Endothelial cell of umbilical vein (primary cell): ENCODE measurements around the gene DBP. TPM values are rescaled to one million over a fixed set of nuclear protein-coding genes. Genes with fewer than 3 reads are reported as not detected.

ENCODE experiments used
- BruUV-seq: library from RNA; stranded (reverse); fragments of 400-500 nt; replicated peaks from 2 replicates; lab custom pipeline; 2021; lab: Mats Ljungman, UMichigan
- CTCF ChIA-PET: fragments of 300-600, 350-600 bp; sonication (Branson Sonifier 250); formaldehyde crosslinking; loops from one replicate; lab custom pipeline; 2021; ENCODE audit warnings: antibody characterized with exemption, inconsistent platforms; lab: Charles Lee
- POLR2A ChIA-PET: fragments of 300-600, 350-600 bp; sonication (Branson Sonifier 250); formaldehyde crosslinking; loops from one replicate; lab custom pipeline; 2021; ENCODE audit warnings: antibody characterized with exemption, inconsistent platforms; lab: Charles Lee
- DNase-seq: peaks from one replicate; pipeline ENCODE4 v3.0.0-alpha.2; 2011; ENCODE audit warnings: low read depth, low spot score
- FAIRE-seq: peaks from 2 replicates; lab custom pipeline; 2011; peaks lifted over from hg19 to GRCh38; lab: Jason Lieb, UNC
- H2AFZ ChIP-seq: 2 replicates; pipeline ENCODE4 v1.6.0; 2012; ENCODE audit warnings: low read depth, low read length, control low read depth, inconsistent platforms
- H3K27ac ChIP-seq: 2 replicates; pipeline ENCODE4 v1.5.1; 2011; ENCODE audit warnings: low read depth, mild to moderate bottlenecking, control low read depth, low read length, moderate library complexity; ENCODE audit not compliant: insufficient read depth
- H3K27me3 ChIP-seq, 2 experiments: 2 replicates each; pipeline versions ENCODE4 v1.6.0 to v1.6.1; 2011; ENCODE audit warnings: low read length in 2 of 2, mixed read lengths in 1 of 2; ENCODE audit not compliant: control insufficient read depth in 2 of 2, insufficient read depth in 2 of 2
- H3K36me3 ChIP-seq, 2 experiments: 2 replicates in 1 of 2; 3 replicates in 1 of 2; pipeline ENCODE4 v1.5.1; 2011; ENCODE audit warnings: low read length in 2 of 2, mild to moderate bottlenecking in 1 of 2, moderate library complexity in 1 of 2; ENCODE audit not compliant: control insufficient read depth in 2 of 2, insufficient read depth in 2 of 2; ENCODE audit errors: extremely low read depth in 1 of 2
- H3K4me1 ChIP-seq: 3 replicates; pipeline ENCODE4 v1.5.1; 2011; ENCODE audit warnings: mild to moderate bottlenecking, low read length; ENCODE audit not compliant: control insufficient read depth, insufficient read depth; ENCODE audit errors: extremely low read depth
- H3K4me2 ChIP-seq: 2 replicates; pipeline ENCODE4 v1.6.1; 2011; ENCODE audit warnings: low read length, control low read depth, mixed read lengths; ENCODE audit not compliant: insufficient read depth
- H3K4me3 ChIP-seq, 3 experiments: fragments of 200-600 bp in 1 of 3; sonication (generic), shearing (Covaris generic) in 1 of 3; replicated peaks in 1 of 3; 2 replicates each; pipeline ENCODE4 v1.5.1; 2011 to 2016; ENCODE audit warnings: control low read depth in 3 of 3, low read length in 3 of 3, mild to moderate bottlenecking in 2 of 3, inconsistent platforms in 1 of 3, low read depth in 1 of 3, moderate library complexity in 1 of 3; ENCODE audit not compliant: insufficient read depth in 1 of 3
- H3K79me2 ChIP-seq: 2 replicates; pipeline ENCODE4 v1.6.0; 2012; ENCODE audit warnings: low read length, inconsistent platforms; ENCODE audit not compliant: control insufficient read depth, insufficient read depth
- H3K9ac ChIP-seq: replicated peaks from 2 replicates; pipeline ENCODE3; 2011; ENCODE audit warnings: low read length, control low read depth; ENCODE audit not compliant: insufficient read depth; ENCODE audit errors: extremely low read depth
- H3K9me1 ChIP-seq: replicated peaks from 3 replicates; pipeline ENCODE4 v1.6.0; 2011; ENCODE audit warnings: mild to moderate bottlenecking, low read length; ENCODE audit not compliant: control insufficient read depth, insufficient read depth; ENCODE audit errors: extremely low read depth
- H3K9me3 ChIP-seq: replicated peaks from 2 replicates; pipeline ENCODE4 v1.5.1; 2012; ENCODE audit warnings: low read length, inconsistent platforms; ENCODE audit not compliant: control insufficient read depth, insufficient read depth
- H4K20me1 ChIP-seq: replicated peaks from 2 replicates; pipeline ENCODE3; 2011; ENCODE audit warnings: mild to moderate bottlenecking, low read length; ENCODE audit not compliant: control insufficient read depth, insufficient read depth; ENCODE audit errors: extremely low read depth
- EZH2 ChIP-seq: IDR thresholded peaks from 2 replicates; pipeline ENCODE4 v1.6.1; 2012; ENCODE audit warnings: borderline replicate concordance, low read depth, mild to moderate bottlenecking, moderate library complexity, low read length, inconsistent platforms; ENCODE audit not compliant: severe bottlenecking
- FOS ChIP-seq: IDR thresholded peaks from 2 replicates; pipeline ENCODE4 v1.6.1; 2011; ENCODE audit warnings: mild to moderate bottlenecking, low read length, moderate library complexity, borderline replicate concordance; ENCODE audit not compliant: insufficient read depth
- GATA2 ChIP-seq: IDR thresholded peaks from 2 replicates; pipeline ENCODE4 v1.7.0; 2011; ENCODE audit warnings: low read depth, mild to moderate bottlenecking, moderate library complexity, mixed read lengths, low read length; ENCODE audit not compliant: insufficient read length, insufficient read depth
- JUN ChIP-seq: IDR thresholded peaks from 2 replicates; pipeline ENCODE4 v1.6.1; 2011; ENCODE audit warnings: borderline replicate concordance, low read depth; ENCODE audit not compliant: insufficient read length, insufficient read depth
- MAX ChIP-seq: IDR thresholded peaks from 2 replicates; pipeline ENCODE4 v1.6.1; 2011; ENCODE audit not compliant: insufficient read depth, insufficient read length
- MYC ChIP-seq: IDR thresholded peaks from one replicate; pipeline ENCODE4 v1.6.1; 2011; ENCODE audit warnings: mild to moderate bottlenecking, low read depth, low read length
- POLR2AphosphoS5 ChIP-seq: IDR thresholded peaks from 2 replicates; pipeline ENCODE4 v1.6.1; 2012; ENCODE audit warnings: low read depth, mild to moderate bottlenecking, control low read depth, low read length, moderate library complexity; ENCODE audit not compliant: insufficient read depth
- dilution Hi-C: fragments of 300-500 bp; cut with MboI; formaldehyde crosslinking; loops from one replicate; pipeline ENCODE4 v1.15.0; 2019; ENCODE audit warnings: low sequenced_read_pairs; ENCODE audit not compliant: extremely low pct_ligation_motif_present
- intact Hi-C: fragments of 100-400 bp; cut with micrococcal nuclease; formaldehyde crosslinking; loops from one replicate; pipeline ENCODE4 v1.10.0; 2022
- polyA plus RNA-seq, 4 experiments: library from polyadenylated mRNA; depleted of rRNA in 3 of 4; stranded (reverse) in 3 of 4; unstranded in 1 of 4; fragments of >200 nt; gene quantifications; 2 replicates each; pipeline versions ENCODE4 v1.2.1 to v1.2.3, GENCODE V29; 2011 to 2012; ENCODE audit warnings: missing spikeins in 1 of 4
- total RNA-seq: library from RNA; stranded (reverse); gene quantifications from 2 replicates; pipeline ENCODE4 v1.2.3, GENCODE V29; 2021
- TF ChIP-seq, protein P1 (sequence below), 2 donors: IDR thresholded peaks; 1 replicate in 1 of 2; 2 replicates in 1 of 2; pipeline ENCODE4 v1.5.1; 2011; ENCODE audit warnings: low read length in 2 of 2, mild to moderate bottlenecking in 2 of 2, moderate library complexity in 2 of 2, control low read depth in 1 of 2, inconsistent platforms in 1 of 2, low read depth in 1 of 2; ENCODE audit not compliant: insufficient read depth in 1 of 2; ENCODE audit errors: extremely low read depth in 1 of 2

Gene DBP
- total and polyA plus RNA-seq, 2 donors (not counting 3 experiments of a cell fraction or from before 2014, with no cell fraction given), result 1.5 to 1.8 TPM

DNA sequence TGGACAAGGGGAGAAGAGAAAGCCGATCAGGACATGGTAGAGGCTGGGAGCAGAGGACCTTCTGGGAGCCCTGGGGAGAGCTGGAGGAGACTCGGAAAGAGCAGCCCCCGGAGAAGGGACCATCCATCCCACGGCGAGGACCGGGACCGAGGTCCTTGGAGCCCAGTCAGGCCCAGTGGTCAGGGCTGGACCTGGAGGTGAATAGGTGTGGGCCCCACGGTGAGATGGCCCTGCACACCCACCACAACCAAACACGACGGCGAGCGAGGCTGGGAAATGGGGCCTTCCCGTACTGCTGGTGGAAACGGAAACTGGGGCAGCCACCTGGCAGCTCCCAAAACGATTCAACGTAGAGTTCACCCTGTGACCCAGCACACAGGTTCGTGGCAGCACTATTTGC is 39.3 kb upstream of the DBP start:
- ChIA-PET CTCF (interaction anchor here (1.4 to 3.6 kb wide), 8 partner anchors 13 to 160 kb away, joined by 5 to 41 read pairs (median 18); partner anchors contain the start of genes CA11, FUT2 and HSD17B14), POLR2A (no interaction called here)
- H3K27ac ChIP-seq, result no peak overlapping the region
- dilution Hi-C loops, result no loop called here
- intact Hi-C loops, result no loop called here
- H3K4me1 ChIP-seq, result no peaks in the 10 kb centered on the region
- H4K20me1 ChIP-seq, result no peaks in the 10 kb centered on the region
- no peak for TF ChIP-seq POLR2AphosphoS5
- TF ChIP-seq EZH2, result no peak
- no peak for TF ChIP-seq FOS
- TF ChIP-seq GATA2, result no peak
- TF ChIP-seq MYC, result no peak
- H3K9ac ChIP-seq, result no peak overlapping the region
- no peak overlapping the region for H2AFZ ChIP-seq
- H3K4me3 ChIP-seq, result no peak overlapping the region
- H3K9me3 ChIP-seq, result no peaks in the 10 kb centered on the region
- FAIRE-seq (no peak), DNase-seq (no peak)
- no peak overlapping the region for H3K4me2 ChIP-seq
- no peaks in the 10 kb centered on the region for H3K36me3 ChIP-seq
- no TSS peak for BruUV-seq
- no peaks in the 10 kb centered on the region for H3K79me2 ChIP-seq
- no peaks in the 10 kb centered on the region for H3K9me1 ChIP-seq
- H3K27me3 ChIP-seq, result no peaks in the 10 kb centered on the region

DNA sequence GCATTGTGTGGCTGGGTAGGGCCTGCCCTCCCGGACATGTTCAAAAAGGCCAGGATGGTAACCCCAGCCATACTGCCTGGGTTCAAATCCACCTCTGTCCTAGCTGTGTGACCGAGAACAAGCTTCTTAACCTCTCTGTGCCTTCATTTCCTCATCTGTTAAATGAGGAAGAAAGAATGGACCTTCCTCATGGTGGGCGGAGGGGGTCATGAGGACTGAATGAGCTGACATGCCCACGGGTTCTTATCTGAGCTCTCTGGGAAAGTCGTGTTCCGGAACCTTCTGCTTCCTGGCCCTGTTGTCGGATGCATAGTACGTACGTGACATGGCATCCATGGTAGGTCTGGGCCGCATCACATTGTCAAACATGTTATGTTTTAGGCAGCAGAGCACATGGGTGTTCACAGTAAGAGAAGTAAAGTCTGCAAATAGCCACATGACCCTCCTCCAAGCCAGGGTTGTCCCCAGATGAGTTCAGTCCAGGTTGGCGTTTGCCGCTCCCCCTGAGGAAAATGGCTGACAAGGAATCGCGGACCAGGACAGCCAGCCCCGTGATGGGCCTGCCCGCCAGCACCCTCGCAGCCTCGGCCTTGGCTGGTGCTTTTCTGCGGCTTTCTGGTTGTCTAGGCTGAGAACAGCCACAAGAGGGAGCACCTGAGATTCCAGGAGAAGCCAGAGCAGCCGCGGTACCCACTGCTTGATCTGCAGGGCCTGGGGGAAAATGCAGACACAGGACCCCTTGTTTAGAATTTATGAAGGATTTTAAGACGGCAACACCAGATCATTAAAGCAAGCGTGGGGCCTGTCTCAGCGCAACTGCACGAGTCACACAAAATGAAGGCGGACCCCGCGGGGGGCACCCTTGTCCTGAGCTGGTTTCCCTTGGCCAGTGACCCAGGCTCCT is 38.0 kb upstream of the DBP start:
- Histone ChIP-seq H3K4me1 (no peaks in the 10 kb centered on the region), H3K4me3 (no peak overlapping the region), H3K4me2 (no peak overlapping the region), H3K36me3 (no peaks in the 10 kb centered on the region), H3K9me3 (no peaks in the 10 kb centered on the region), H3K27me3 (no peaks in the 10 kb centered on the region), H3K79me2 (no peaks in the 10 kb centered on the region), H2AFZ (peak overlapping the region; percentile 41), H3K27ac (no peak overlapping the region), H3K9ac (no peak overlapping the region), H4K20me1 (no peaks in the 10 kb centered on the region), H3K9me1 (no peaks in the 10 kb centered on the region)
- FAIRE-seq (peak; percentile 95), DNase-seq (peak; percentile 88)
- no TSS peak for BruUV-seq
- dilution Hi-C loops, result no loop called here
- ChIA-PET CTCF (interaction anchor here (0.6 to 3.6 kb wide), 30 partner anchors 9 to 296 kb away, joined by 3 to 54 read pairs (median 6); partner anchors contain the start of genes CA11, FUT2, HSD17B14 and IZUMO1), POLR2A (interaction anchor here (1.2 kb wide), 1 partner anchor 50 kb away, joined by 3 read pairs; no protein-coding TSS in a partner anchor)
- TF ChIP-seq JUN (no peak), GATA2 (no peak), MAX (no peak)
- TF ChIP-seq, protein P1, sequence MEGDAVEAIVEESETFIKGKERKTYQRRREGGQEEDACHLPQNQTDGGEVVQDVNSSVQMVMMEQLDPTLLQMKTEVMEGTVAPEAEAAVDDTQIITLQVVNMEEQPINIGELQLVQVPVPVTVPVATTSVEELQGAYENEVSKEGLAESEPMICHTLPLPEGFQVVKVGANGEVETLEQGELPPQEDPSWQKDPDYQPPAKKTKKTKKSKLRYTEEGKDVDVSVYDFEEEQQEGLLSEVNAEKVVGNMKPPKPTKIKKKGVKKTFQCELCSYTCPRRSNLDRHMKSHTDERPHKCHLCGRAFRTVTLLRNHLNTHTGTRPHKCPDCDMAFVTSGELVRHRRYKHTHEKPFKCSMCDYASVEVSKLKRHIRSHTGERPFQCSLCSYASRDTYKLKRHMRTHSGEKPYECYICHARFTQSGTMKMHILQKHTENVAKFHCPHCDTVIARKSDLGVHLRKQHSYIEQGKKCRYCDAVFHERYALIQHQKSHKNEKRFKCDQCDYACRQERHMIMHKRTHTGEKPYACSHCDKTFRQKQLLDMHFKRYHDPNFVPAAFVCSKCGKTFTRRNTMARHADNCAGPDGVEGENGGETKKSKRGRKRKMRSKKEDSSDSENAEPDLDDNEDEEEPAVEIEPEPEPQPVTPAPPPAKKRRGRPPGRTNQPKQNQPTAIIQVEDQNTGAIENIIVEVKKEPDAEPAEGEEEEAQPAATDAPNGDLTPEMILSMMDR (IDR thresholded peaks at IDR 0.05; ENCODE audit: extremely low read depth in 1 of 2, insufficient read depth in 1 of 2, low read depth in 1 of 2, low read length in 2 of 2), result peak; percentile 86 to 92
- intact Hi-C loops, result loop anchor here (1.0 to 2.0 kb wide), 6 partner anchors 29 to 167 kb away; partner anchors contain the start of gene CA11
